DOHH2 (cell line): Measurements from ENCODE around the gene CLIC1.

Experiments
- H3F3A ChIP-seq: fragments of 200-600 bp; sonication (generic), shearing (Covaris generic); 2 replicates; pipeline ENCODE4 v1.6.0; 2016; ENCODE audit warnings: antibody characterized with exemption, mild to moderate bottlenecking; ENCODE audit not compliant: control insufficient read depth, insufficient read depth
- H3K27ac ChIP-seq: fragments of 200-600 bp; sonication (generic); 2 replicates; pipeline ENCODE4 v1.5.1; 2014; ENCODE audit warnings: low read depth, mild to moderate bottlenecking, low read length, moderate library complexity
- H3K27me3 ChIP-seq: fragments of 200-600 bp; sonication (generic); 2 replicates; pipeline ENCODE4 v1.6.1; 2014; ENCODE audit warnings: mild to moderate bottlenecking, low read length, mixed read lengths; ENCODE audit not compliant: control insufficient read depth
- H3K36me3 ChIP-seq: fragments of 200-600 bp; sonication (generic); 2 replicates; pipeline ENCODE4 v1.6.1; 2014; ENCODE audit warnings: mild to moderate bottlenecking, low read length, moderate library complexity, mixed read lengths; ENCODE audit not compliant: control insufficient read depth
- H3K4me1 ChIP-seq: fragments of 200-600 bp; sonication (generic); 2 replicates; pipeline ENCODE4 v1.6.1; 2014; ENCODE audit warnings: mild to moderate bottlenecking, low read length, mixed read lengths; ENCODE audit not compliant: control insufficient read depth
- H3K4me2 ChIP-seq: fragments of 200-600 bp; sonication (generic); 2 replicates; pipeline ENCODE4 v1.6.0; 2014; ENCODE audit warnings: mild to moderate bottlenecking, low read length, moderate library complexity
- H3K4me3 ChIP-seq: fragments of 200-600 bp; sonication (generic); 2 replicates; pipeline ENCODE4 v1.5.1; 2014; ENCODE audit warnings: mild to moderate bottlenecking, low read length, mixed read lengths
- H3K79me2 ChIP-seq: fragments of 200-600 bp; sonication (generic); 2 replicates; pipeline ENCODE4 v1.6.1; 2014; ENCODE audit warnings: mild to moderate bottlenecking, low read length, mixed read lengths; ENCODE audit not compliant: control insufficient read depth
- H3K9me2 ChIP-seq: fragments of 200-600 bp; sonication (generic); replicated peaks from 2 replicates; pipeline ENCODE4 v1.6.1; 2014; ENCODE audit warnings: mild to moderate bottlenecking, low read length, mixed read lengths; ENCODE audit not compliant: control insufficient read depth
- H3K9me3 ChIP-seq: fragments of 200-600 bp; sonication (generic); 2 replicates; pipeline ENCODE4 v1.6.1; 2014; ENCODE audit warnings: antibody characterized with exemption, low read length, mixed read lengths; ENCODE audit not compliant: control insufficient read depth, insufficient read depth
- H4K20me1 ChIP-seq: fragments of 200-600 bp; sonication (generic); 2 replicates; pipeline ENCODE4 v1.6.0; 2014; ENCODE audit warnings: low read depth, mild to moderate bottlenecking, antibody characterized with exemption, low read length, moderate library complexity; ENCODE audit not compliant: control insufficient read depth, insufficient read depth
- CTCF ChIP-seq: fragments of 200-600 bp; sonication (generic); IDR thresholded peaks from one replicate; pipeline ENCODE4 v1.5.1; 2014; ENCODE audit warnings: antibody characterized with exemption, mild to moderate bottlenecking, low read depth, low read length; ENCODE audit not compliant: poor library complexity, severe bottlenecking
- EZH2phosphoT487 ChIP-seq: fragments of 200-600 bp; sonication (generic); IDR thresholded peaks from 2 replicates; pipeline ENCODE4 v1.6.1; 2017; ENCODE audit warnings: borderline replicate concordance, mild to moderate bottlenecking, antibody characterized with exemption, low read length, moderate library complexity, mixed read lengths

The CLIC1 gene

GRCh38 chr6:31701666-31702404 is 34.5 kb downstream of the CLIC1 start:
- H3K9me2 ChIP-seq: no peaks in the 10 kb centered on the region
- peak overlapping the region; percentile 74 for H3K27ac ChIP-seq
- H3K27me3 ChIP-seq: no peaks in the 10 kb centered on the region
- H3K4me1 ChIP-seq: peaks cover 23% of the 10 kb centered on the region
- peak overlapping the region; percentile 88 for H3K4me3 ChIP-seq
- peaks cover 13% of the 10 kb centered on the region for H3F3A ChIP-seq
- H4K20me1 ChIP-seq: 0 out of 2 replicates have a peak, but pooled peaks cover 4% of the 10 kb centered on the region
- peaks cover 24% of the 10 kb centered on the region for H3K79me2 ChIP-seq
- H3K36me3 ChIP-seq: peaks cover 30% of the 10 kb centered on the region
- no peak for TF ChIP-seq CTCF
- TF ChIP-seq EZH2phosphoT487: no peak
- no peaks in the 10 kb centered on the region for H3K9me3 ChIP-seq
- H3K4me2 ChIP-seq: peak overlapping the region; percentile 74

GRCh38 chr6:31700740-31701401 is 35.5 kb downstream of the CLIC1 start:
- Histone ChIP-seq H3K4me2 (peak overlapping the region; percentile 74), H3K9me3 (no peaks in the 10 kb centered on the region), H3K27ac (no peak overlapping the region), H4K20me1 (0 out of 2 replicates have a peak, but pooled peaks cover 4% of the 10 kb centered on the region), H3K4me3 (no peak overlapping the region), H3K27me3 (no peaks in the 10 kb centered on the region), H3K4me1 (peaks cover 23% of the 10 kb centered on the region), H3F3A (peaks cover 12% of the 10 kb centered on the region), H3K9me2 (no peaks in the 10 kb centered on the region), H3K79me2 (peaks cover 24% of the 10 kb centered on the region), H3K36me3 (peaks cover 32% of the 10 kb centered on the region)
- TF ChIP-seq EZH2phosphoT487: no peak
- TF ChIP-seq CTCF: no peak

GRCh38 chr6:31697555-31697954 is 38.8 kb downstream of the CLIC1 start:
- H3K27me3 ChIP-seq: no peaks in the 10 kb centered on the region
- no peak overlapping the region for H3K4me3 ChIP-seq
- H3K4me2 ChIP-seq: no peak overlapping the region
- 0 out of 2 replicates have a peak, but pooled peaks cover 4% of the 10 kb centered on the region for H4K20me1 ChIP-seq
- no peak for TF ChIP-seq EZH2phosphoT487
- TF ChIP-seq CTCF: no peak
- peaks cover 7% of the 10 kb centered on the region for H3F3A ChIP-seq
- peaks cover 22% of the 10 kb centered on the region for H3K79me2 ChIP-seq
- H3K9me3 ChIP-seq: no peaks in the 10 kb centered on the region
- H3K36me3 ChIP-seq: peaks cover 45% of the 10 kb centered on the region
- H3K4me1 ChIP-seq: peaks cover 16% of the 10 kb centered on the region
- no peak overlapping the region for H3K27ac ChIP-seq
- H3K9me2 ChIP-seq: no peaks in the 10 kb centered on the region
